Subcutaneous preadipocyte (primary cell): ENCODE data around the gene KRT78. TPM values are rescaled to one million over a fixed set of nuclear protein-coding genes. Genes with fewer than 3 reads are reported as not detected.

Source experiments
- total RNA-seq: library from RNA; depleted of rRNA; stranded (reverse); fragments of >200 nt; gene quantifications from 2 replicates; pipeline ENCODE4 v1.2.3, GENCODE V29; 2012

Gene KRT78, protein sequence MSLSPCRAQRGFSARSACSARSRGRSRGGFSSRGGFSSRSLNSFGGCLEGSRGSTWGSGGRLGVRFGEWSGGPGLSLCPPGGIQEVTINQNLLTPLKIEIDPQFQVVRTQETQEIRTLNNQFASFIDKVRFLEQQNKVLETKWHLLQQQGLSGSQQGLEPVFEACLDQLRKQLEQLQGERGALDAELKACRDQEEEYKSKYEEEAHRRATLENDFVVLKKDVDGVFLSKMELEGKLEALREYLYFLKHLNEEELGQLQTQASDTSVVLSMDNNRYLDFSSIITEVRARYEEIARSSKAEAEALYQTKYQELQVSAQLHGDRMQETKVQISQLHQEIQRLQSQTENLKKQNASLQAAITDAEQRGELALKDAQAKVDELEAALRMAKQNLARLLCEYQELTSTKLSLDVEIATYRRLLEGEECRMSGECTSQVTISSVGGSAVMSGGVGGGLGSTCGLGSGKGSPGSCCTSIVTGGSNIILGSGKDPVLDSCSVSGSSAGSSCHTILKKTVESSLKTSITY
- not detected in 2 replicates for total RNA-seq

DNA sequence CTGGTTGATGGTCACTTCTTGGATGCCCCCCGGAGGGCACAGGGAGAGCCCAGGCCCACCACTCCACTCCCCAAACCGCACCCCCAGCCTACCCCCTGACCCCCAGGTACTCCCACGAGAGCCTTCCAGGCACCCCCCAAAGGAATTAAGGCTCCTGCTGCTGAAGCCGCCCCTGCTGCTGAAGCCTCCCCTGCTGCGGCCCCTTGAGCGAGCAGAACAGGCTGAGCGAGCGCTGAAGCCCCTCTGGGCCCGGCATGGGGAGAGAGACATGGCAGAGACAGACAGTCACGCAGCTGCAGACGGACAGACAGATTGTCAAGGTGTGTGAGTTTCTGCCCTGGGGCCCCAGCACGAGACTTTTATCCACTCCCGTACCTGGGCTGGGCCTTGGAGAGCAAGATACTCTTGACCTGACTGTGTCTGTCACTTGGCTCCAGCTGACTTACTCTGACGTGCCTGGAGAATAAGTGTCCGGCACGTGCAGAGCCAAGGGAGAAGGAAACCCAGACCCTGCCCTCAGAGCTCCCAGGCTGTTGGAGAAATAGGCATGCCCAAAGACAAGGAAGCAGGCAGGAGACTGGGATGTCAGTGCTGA, at the start of gene KRT78:
Gene KRT78, minus strand, starts transcription at position 334 of the 595 bp plus-strand sequence. Its CDS starts 64 bp downstream, at position 270.

DNA sequence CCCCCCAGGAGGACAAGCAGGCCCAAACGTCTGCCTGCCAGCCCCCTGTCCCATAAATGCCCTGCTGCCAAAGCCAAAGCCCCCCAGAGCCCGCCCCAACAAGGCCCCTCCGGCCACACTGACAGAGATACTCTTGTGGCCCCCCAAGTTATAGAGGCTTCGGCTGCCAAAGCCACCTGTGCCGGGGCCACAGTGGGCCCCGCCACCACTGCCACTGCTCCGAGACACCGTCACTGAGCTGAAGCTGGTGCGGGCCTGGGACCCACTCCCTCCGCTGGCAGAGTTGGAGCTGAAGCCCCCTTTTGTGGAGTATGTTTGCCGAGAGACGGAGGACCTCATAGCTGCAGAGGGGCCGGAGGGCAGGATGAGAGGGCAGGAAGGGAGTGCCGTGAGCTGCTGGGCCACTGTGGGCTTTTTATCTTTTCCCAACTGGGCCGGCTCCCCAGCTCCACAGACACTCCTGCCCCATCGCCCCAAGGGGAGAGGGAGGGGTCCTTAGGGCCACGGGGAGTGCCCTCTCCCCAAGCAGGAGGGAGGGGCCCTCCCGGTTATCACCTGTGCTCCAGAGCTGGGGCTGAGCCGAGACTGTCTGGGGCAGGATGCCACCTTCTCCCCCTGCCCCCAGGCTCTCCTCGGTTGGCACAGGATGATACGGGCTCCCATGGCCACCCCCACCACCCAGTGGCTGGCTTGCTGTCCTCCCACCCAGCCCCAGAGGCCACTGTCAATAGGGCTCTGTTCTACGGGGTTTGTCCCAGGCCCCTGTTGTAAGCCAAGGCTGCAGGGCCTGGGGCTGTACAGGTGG, 14.7 kb downstream of the KRT78 start, which contains the start of gene KRT79:
Gene KRT79, minus strand, starts transcription at position 390 of the 805 bp plus-strand sequence. Its CDS starts 51 bp downstream, at position 339.

DNA sequence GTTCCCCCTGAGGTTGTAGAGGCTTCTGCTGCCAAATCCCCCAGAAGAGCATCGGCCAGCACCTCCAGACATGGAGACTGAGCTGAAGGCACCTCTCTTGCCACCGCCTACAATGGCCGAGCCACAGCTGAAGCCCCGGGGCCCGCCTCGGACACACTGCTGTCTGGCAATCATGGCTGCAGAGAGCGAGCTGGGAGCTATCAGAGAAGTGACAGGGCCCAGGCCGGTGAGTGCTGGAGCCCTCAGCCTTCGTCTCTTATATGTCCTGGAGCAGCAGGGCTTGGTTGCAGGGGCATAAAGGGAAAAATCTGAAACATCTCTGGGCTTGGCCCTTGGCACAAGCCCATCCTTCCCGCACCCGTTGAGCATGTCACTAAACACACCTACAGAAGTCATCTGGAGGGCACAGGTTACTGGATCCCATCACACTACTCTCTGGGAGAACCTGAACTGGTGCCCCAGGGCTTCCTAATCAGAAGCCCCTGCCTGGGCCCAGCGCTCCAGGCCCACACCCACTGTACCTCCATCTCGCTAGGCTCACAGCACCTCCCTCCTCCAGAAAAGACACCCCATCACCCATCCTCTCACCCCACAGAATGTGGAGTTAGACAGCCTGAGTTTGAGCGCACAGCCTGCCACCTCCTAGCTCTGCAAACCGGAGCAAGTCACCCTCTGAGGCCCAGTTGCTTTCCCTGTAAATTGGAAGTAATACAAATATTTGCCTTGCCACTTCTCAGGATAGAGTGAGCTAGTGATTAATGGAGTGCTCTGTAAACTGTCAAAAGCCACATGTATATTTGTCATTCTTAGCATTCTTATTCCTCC, 34.7 kb downstream of the KRT78 start, which contains the start of gene KRT4:
Gene KRT4, minus strand, starts transcription at position 232 of the 825 bp plus-strand sequence. Its CDS starts 58 bp downstream, at position 174.

DNA sequence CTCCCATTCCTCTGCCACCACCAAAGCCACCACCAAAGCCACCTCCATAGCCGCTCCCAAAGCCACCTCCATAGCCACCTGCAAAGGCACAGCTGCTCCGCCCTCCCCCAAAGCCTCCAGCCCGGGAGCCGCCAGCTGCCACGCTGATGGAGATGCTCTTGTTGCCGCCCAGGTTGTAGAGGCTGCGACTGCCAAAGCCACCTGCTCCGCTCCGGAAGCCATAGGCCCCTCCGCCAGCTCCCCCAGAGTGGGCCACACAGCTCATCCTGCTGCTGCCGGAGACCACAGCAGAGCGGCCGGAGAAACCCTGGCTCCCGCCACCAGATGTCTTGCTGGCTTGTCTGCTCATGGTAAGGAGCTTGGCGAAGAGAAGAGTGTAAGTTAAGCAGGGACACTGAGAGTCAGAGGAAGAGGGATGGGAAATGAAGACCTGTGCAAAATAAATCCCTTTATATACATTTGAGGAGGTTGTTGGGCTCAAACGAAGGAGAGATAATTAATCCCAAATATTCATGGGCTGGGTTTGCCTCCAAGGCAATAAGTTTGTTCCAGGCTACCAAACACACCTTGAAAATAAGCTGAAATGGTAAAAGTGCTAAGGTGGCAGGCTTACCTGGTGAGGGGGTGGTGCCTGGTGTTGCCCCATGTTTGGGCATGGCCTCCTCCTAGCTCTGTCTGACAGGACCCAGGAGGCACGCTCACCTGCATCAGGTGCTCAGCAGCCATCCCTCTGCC, 52.9 kb downstream of the KRT78 start, which contains the start of gene KRT3:
Gene KRT3, minus strand, starts transcription at position 424 of the 735 bp plus-strand sequence. Its CDS starts 75 bp downstream, at position 349.

Other genes with a start within 250 kb of the KRT78 start
- gene KRT72, start 247.5 kb downstream of the KRT78 start, total RNA-seq, result not detected in 2 replicates
- gene KRT73, start 230.4 kb downstream of the KRT78 start, total RNA-seq, result not detected in 2 replicates
- not detected in 2 replicates for gene KRT2, start 196.8 kb downstream of the KRT78 start, total RNA-seq
- gene KRT1, start 168.6 kb downstream of the KRT78 start, total RNA-seq, result not detected in 2 replicates
- not detected in 2 replicates for gene KRT77, start 145.5 kb downstream of the KRT78 start, total RNA-seq
- gene KRT76, start 71.6 kb downstream of the KRT78 start, total RNA-seq, result not detected in 2 replicates
- not detected in 2 replicates for gene KRT3, start 52.9 kb downstream of the KRT78 start, total RNA-seq
- not detected in 2 replicates for gene KRT4, start 34.9 kb downstream of the KRT78 start, total RNA-seq
- not detected in 2 replicates for gene KRT79, start 14.7 kb downstream of the KRT78 start, total RNA-seq
- gene KRT8, start 56.1 kb upstream of the KRT78 start, total RNA-seq, result 0.98 and 1.1 TPM in 2 replicates
- 2.2 and 3.1 TPM in 2 replicates for gene KRT18, start 100.1 kb upstream of the KRT78 start, total RNA-seq
- gene EIF4B, start 157.5 kb upstream of the KRT78 start, total RNA-seq, result 1,019 and 1,340 TPM in 2 replicates
- gene TNS2, start 201.1 kb upstream of the KRT78 start, total RNA-seq, result 106 and 116 TPM in 2 replicates
- 26.8 and 33.8 TPM in 2 replicates for gene SPRYD3, start 230.4 kb upstream of the KRT78 start, total RNA-seq
- 399 and 790 TPM in 2 replicates for gene IGFBP6, start 248.7 kb upstream of the KRT78 start, total RNA-seq